HG03196 (cell line): ENCODE measurements around the gene ACTN4.

Source experiments
- ATAC-seq: cut with Tn5 transposase; IDR thresholded peaks from one replicate; pipeline ENCODE4 v1.9.1; 2021; ENCODE audit not compliant: unreplicated experiment

The ACTN4 gene

GRCh38 chr19:38660724-38661123 lies 13.3 kb downstream of the ACTN4 start:
- ATAC-seq: no peak

DNA sequence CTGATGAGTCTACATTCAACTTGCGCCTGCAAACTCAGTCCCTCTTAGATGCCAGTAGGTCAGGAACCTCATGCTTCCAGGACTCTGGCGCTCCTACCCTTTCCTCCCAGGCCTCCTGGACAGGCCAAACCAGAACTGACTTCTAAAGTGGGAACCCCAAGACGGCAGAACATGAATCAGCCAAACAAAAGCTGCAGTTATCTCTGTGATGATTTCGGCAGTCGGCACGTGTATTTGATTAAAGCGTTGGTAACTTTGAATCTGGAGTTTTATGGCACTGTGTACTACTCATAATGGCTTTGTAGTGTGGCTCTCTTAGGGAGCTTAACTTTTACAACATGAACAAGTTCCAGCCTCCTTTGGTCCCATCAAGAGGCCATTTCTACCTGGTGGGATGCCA lies 13.7 kb downstream of the ACTN4 start:
- no peak for ATAC-seq

GRCh38 chr19:38661996-38662395 lies 14.5 kb downstream of the ACTN4 start:
- ATAC-seq: no peak

DNA sequence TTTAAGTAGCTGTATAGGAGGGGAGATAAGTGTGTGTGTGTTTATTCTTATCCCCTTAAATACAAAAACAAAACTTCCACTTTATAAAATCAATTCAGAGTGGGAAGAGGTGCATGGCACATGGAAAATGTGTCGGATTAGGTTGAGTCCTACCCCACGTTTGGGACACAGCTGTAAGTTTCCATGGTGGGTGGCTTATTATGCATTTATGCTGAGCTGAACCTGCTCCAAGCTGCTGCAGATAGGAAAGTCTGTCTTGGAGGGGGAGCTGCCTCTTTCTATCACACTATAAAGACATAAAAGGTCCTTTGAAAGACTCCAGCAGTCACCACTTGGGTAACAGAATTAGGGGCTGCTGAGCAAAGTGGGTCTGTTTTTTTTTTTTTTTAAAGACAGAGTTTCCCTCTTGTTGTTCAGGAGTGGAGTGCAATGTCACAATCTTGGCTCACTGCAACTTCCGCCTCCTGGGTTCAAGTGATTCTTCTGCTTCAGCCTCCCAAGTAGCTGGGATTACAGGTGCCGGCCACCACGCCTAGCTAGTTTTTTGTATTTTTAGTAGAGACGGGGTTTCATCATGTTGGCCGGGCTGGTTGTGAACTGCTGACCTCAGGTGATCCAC lies 15.2 kb downstream of the ACTN4 start:
- ATAC-seq: no peak

- no peak for ATAC-seq
Observed at GRCh38 chr19:38663156-38663651, 15.8 kb downstream of the ACTN4 start.

DNA sequence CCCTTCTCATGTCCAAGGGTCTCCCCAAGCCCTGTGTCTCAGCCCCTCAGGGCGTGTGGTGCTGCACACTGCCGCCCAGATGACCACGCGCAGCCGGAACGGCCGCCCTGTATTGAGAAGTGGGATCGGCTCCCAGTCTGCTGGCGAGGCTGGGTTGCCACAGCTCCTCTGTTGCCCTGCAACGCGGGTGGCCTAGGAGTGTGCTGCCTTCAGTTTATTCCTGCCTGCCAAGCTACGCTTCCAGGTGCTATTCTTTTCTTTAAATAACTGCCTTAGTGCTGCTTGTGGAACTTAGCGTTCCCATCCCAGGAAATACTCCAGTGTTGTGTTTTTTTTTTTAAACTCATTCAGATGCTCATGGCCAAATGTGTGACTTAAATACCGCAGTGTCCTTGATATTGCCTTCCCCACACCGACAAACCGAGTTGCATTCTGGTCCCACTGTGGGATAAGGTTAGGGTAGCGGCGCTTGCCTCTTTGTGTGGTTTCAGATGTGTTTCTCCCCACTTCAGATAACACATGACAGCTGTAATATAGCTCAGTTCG lies 16.6 kb downstream of the ACTN4 start:
- no peak for ATAC-seq

DNA sequence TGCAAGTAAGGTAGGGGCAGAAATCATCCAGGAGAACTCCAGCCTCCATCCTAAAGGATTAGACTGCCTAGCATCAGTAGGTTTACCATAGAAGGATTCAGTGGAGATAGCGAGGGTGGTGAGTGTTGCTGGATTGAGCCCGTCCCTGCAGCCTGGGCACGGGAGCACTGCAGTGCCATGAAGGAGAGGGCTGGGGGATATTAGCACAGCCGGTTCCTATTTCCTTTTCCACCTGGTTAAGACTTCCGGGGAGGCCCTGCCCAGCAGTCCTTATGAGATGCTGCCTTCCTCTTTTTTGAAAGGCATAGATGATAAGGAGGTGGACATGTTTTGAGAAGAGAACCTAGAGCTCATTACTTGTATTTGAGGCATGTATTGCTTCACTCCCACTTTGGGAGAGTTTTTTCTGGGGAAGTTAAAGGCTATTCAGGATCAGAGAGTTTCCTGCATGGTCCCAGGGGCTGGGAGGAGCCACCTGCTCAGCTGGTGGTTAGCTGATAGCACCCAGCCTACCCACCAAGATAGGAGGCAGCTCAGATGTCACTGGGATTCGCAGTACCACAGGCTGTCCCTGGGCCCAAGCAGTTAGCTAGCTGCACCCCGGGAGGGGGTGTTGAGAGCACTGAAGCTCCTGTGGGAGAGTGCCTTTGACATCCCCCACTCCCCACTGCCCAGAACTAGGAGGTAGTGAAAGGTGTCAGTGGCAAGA lies 17.2 kb downstream of the ACTN4 start:
- ATAC-seq: no peak

GRCh38 chr19:38665219-38665931 lies 17.9 kb downstream of the ACTN4 start:
- no peak for ATAC-seq

GRCh38 chr19:38665950-38666662 lies 18.7 kb downstream of the ACTN4 start:
- no peak for ATAC-seq

GRCh38 chr19:38666663-38667511 lies 19.4 kb downstream of the ACTN4 start:
- no peak for ATAC-seq

GRCh38 chr19:38667661-38668171 lies 20.3 kb downstream of the ACTN4 start:
- ATAC-seq: no peak

- ATAC-seq: no peak
Observed at GRCh38 chr19:38669552-38669951, 22.1 kb downstream of the ACTN4 start.

- ATAC-seq: no peak
Observed at GRCh38 chr19:38670921-38671398, 23.5 kb downstream of the ACTN4 start.

- no peak for ATAC-seq
Observed at GRCh38 chr19:38671654-38672053, 24.2 kb downstream of the ACTN4 start.

DNA sequence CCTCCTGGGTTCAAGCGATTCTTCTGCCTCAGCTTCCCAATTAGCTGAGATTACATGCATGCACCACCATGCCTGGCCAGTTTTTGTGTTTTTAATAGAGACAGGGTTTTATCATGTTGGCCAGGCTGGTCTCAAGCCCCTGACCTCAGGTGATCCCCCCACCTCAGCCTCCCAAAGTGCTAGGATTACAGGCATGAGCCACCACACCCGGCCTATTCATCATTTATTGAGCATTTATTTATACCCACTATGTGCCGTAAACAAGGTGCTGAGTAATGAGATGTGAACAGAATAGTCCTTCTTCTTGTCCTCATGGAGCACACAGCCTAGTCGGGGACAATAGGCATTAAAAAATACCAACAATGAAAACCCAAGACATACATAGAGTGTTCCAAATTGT lies 25.6 kb downstream of the ACTN4 start:
- ATAC-seq: no peak

- no peak for ATAC-seq
Observed at GRCh38 chr19:38674388-38675171, 27.1 kb downstream of the ACTN4 start.

DNA sequence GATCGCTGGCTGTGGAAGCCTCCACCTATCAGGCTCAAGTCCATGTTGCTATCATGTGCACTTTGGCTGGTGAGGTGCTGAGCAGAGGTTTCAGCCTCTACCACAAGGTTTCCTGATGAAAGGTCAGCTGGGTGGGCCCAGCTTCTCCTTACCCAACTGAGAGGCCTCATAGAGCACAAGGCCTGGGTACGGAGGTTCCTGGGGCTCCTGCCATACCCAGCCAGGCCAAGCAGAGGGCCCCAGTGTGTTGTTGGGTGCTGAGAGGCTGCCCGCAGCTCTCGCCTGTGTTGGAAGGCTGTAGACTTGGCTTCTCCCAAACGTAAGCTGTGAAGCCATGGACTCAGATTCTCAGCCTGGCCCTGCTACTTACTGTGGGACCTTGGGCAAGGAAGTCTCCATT lies 28.2 kb downstream of the ACTN4 start:
- no peak for ATAC-seq

- ATAC-seq: no peak
Observed at GRCh38 chr19:38676023-38676877, 28.8 kb downstream of the ACTN4 start.
